Retinal pigment epithelial cell (primary cell): Measurements from ENCODE around the gene IPP.
A peak's percentile ranks its signal among the peaks of the same experiment; 100 is the strongest.
"Not testable (repeated sequence)": the region's sequence is repeated elsewhere in the genome, so short reads cannot be mapped to it uniquely, and the experiment has no call there.

Experiments
- DNase-seq: peaks from one replicate; pipeline ENCODE4 v3.0.0-alpha.2; 2010; ENCODE audit warnings: low read depth
- H3K4me3 ChIP-seq: 2 replicates; pipeline ENCODE4 v1.5.1; 2011; ENCODE audit warnings: mild to moderate bottlenecking, low read length, control low read depth, moderate library complexity
- TF ChIP-seq, protein P1 (sequence below): conservative IDR thresholded peaks from 2 replicates; pipeline ENCODE4 v1.5.1; 2011; ENCODE audit warnings: low read depth, low read length, control low read depth, inconsistent platforms

The IPP gene

DNA sequence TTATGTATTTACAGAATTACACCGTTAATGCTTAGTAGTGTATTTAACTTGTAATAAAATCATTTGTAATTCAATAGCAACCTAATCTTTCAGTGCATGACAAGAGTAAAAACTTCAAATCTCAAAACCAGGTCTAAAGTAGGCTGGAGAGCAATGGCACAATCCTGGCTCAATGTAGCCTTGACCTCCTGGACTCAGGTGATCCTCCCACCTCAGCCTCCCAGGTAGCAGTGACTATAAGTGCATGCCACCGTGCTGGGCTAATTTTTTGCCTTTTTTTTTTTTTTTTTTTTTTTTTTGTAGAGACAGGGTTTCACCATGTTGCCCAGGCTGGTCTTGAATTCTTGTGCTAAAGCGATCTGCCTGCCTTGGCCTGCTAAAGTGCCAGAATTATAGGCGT, 11.3 kb downstream of the IPP start:
- TF ChIP-seq, protein P1, sequence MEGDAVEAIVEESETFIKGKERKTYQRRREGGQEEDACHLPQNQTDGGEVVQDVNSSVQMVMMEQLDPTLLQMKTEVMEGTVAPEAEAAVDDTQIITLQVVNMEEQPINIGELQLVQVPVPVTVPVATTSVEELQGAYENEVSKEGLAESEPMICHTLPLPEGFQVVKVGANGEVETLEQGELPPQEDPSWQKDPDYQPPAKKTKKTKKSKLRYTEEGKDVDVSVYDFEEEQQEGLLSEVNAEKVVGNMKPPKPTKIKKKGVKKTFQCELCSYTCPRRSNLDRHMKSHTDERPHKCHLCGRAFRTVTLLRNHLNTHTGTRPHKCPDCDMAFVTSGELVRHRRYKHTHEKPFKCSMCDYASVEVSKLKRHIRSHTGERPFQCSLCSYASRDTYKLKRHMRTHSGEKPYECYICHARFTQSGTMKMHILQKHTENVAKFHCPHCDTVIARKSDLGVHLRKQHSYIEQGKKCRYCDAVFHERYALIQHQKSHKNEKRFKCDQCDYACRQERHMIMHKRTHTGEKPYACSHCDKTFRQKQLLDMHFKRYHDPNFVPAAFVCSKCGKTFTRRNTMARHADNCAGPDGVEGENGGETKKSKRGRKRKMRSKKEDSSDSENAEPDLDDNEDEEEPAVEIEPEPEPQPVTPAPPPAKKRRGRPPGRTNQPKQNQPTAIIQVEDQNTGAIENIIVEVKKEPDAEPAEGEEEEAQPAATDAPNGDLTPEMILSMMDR, result no peak
- DNase-seq, result no peak
- H3K4me3 ChIP-seq, result no peak overlapping the region

DNA sequence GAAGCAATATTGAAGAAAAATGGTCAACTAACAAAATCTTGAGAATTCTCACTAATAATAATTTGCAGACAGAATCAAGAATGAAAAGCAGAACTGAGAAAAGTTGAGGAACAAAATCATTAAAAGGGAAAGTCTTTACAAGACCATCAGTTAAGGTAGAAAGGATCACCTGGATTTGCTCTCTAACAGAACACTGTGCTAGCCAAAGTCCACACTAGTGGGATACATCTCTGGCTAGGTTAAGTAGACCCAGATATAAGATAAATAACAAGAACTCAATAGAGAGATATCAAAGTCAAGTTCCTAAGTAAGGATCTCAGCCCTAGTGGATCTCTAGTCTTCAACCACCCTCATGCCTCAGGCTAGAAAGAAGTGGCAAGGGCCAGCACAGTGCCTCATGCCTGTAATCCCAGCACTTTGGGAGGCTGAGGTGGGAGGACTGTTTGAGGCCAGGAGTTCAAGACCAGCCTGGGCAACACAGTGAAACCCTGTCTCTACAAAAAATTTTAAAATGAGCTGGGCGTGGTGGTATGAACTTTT, 19.6 kb downstream of the IPP start:
- DNase-seq, result no peak

DNA sequence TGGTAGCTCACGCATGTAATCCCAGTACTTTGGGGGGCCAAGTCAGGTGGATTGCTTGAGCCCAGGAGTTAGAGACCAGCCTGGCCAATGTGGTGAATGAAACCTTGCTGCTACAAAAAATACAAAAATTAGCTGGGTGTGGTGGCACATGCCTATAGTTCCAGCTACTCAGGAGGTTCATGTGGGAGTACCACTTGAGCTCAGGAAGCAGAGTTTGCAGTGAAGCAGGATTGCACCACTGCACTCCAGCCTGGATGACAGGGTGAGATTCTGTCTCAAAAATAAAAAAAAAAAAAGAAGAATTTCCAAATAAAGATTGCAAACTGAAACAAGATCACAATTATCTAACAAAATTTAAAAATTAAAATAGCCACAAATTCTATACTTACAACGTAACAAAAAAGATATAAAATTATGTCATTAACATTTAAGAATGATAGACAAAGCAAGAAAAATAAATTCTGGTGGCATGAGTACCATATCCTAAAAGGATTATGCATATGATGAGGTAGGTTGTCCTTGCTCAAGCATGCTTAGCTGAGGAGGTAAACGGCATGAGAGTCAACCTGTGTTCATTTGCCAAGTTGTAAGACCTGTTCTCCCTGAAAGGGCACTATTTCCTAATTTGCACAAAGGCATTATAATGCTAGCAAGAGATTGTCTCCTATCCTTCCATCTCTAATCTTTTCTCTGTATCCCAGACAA, 20.2 kb downstream of the IPP start:
- TF ChIP-seq, protein P1, result no peak
- H3K4me3 ChIP-seq, result no peak overlapping the region
- no peak for DNase-seq

More for the DNA sequence above, 19.6 kb downstream of the IPP start:
- H3K4me3 ChIP-seq, result no peak overlapping the region
- TF ChIP-seq, protein P1, result no peak

DNA sequence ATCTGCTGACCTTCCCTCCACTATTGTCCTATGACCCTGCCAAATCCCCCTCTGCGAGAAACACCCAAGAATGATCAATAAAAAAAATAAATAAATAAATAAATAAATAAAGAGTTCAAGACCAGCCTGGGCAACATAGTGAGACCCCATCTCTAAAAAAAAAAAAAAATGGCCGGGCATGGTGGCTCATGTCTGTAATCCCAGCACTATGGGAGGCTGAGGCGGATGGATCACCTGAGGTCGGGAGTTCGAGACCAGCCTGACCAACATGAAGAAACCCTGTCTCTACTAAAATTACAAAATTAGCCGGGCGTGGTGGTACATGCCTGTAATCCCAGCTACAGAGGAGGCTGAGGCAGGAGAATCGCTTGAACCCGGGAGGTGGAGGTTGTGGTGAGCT, 24.4 kb downstream of the IPP start:
- not testable (repeated sequence) for DNase-seq, H3K4me3 ChIP-seq

DNA sequence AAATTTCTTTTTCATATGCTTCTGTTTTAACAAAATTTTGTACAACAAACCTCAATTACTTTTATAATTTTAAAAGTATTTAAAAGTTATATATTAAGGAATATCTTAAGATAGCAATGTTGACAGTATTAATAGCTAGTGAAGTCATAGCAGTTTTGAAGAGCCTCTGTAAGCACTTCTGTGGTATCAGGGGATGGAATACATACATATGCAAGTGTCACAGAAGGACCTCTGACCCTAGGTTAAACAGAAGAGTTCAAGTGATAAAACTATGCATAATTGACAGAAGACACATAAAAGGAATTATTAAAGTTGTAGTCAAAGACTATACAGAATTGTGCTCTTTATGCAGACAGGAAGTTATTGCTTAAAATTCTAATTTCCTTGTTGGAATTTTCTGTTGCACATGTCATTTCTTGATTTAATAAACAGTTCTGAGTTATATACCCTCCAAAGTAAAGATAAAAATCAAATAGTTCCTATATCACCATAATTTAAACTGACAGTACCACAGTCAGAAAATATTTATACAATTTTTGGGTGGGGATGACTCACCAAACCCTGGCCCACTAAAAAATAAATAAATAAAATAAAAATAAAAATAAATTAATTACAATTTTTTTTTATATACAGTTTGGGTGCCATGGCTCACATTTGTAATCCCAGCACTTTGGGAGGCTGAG, 27.1 kb downstream of the IPP start:
- H3K4me3 ChIP-seq, result no peak overlapping the region
- TF ChIP-seq, protein P1, result no peak
- DNase-seq, result no peak

DNA sequence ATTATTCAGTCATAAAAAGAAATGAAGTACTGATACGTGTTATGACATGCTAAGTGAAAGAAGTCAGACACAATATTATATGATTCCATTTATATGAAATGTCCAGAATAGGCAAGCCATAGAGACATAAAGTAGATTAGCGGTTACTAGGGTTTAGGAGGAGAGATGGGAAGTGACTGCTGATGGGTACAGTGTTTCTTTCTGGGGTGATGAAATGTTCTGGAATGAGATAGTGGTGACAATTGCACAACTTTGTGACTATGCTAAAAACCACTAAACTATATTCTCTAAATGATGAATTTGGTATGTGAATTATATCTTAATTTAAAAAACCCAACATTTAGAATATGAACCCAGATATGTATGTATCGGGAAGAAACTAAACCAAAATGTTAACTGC, 27.6 kb downstream of the IPP start:
- DNase-seq, result no peak
- TF ChIP-seq, protein P1, result no peak
- H3K4me3 ChIP-seq, result no peak overlapping the region

DNA sequence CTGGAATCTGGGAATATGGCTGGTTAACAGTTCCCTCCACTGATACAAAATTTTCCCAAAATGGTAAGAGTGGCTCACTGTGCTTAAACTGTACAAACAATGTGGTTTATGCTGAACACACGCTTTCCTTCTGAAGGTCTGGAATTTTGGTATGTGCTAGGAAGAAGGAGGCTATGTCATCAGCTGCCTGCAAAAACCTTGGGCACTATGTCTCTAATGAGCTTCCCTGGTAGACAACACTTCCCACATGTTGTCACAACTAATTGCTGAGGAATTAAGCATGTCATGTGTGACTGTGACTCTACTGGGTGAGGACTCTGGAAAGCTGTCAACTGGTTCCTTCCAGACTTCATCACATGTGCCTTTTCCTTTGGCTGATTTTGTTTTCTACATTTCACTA, 29.2 kb downstream of the IPP start:
- TF ChIP-seq, protein P1, result no peak
- peak; percentile 10 for DNase-seq
- H3K4me3 ChIP-seq, result no peak overlapping the region
